Panc1 (cell line): ENCODE measurements around the gene CFLAR. TPM values are rescaled to one million over a fixed set of nuclear protein-coding genes. Genes with fewer than 3 reads are reported as not detected.

Source experiments
- ATAC-seq: fragments of 200-7000 bp; cut with Tn5 transposase; 2 replicates; pipeline ENCODE4 v1.9.1; 2020; ENCODE audit warnings: mild to moderate bottlenecking, moderate library complexity
- BruUV-seq: library from RNA; stranded (reverse); fragments of 400-500 nt; replicated peaks from 2 replicates; lab custom pipeline; 2021; lab: Mats Ljungman, UMichigan
- CTCF ChIA-PET: fragments of 300-600 bp; sonication (Branson Sonifier 250); formaldehyde crosslinking; loops from one replicate; lab custom pipeline; 2022; ENCODE audit warnings: antibody characterized with exemption; lab: Charles Lee
- POLR2A ChIA-PET: fragments of 300-600 bp; sonication (Branson Sonifier 250); formaldehyde crosslinking; loops from one replicate; lab custom pipeline; 2022; ENCODE audit warnings: antibody characterized with exemption; lab: Charles Lee
- DNase-seq: peaks from one replicate; pipeline ENCODE4 v3.0.0-alpha.2; 2010; ENCODE audit warnings: low read depth, low spot score
- H3K27ac ChIP-seq: 2 replicates; pipeline ENCODE4 v1.5.1; 2011; ENCODE audit warnings: mild to moderate bottlenecking, low read length, inconsistent platforms
- H3K27me3 ChIP-seq: fragments of 200-500 bp; sonication (Bioruptor generic); 2 replicates; pipeline ENCODE4 v1.6.0; 2014; ENCODE audit warnings: low read length, inconsistent platforms; ENCODE audit not compliant: control insufficient read depth, insufficient read depth
- H3K36me3 ChIP-seq: fragments of 200-500 bp; sonication (Bioruptor generic); 2 replicates; pipeline ENCODE4 v1.5.1; 2014; ENCODE audit warnings: inconsistent platforms, mild to moderate bottlenecking, low read length, moderate library complexity; ENCODE audit not compliant: control insufficient read depth, insufficient read depth
- H3K4me1 ChIP-seq: 2 replicates; pipeline ENCODE4 v1.5.1; 2011; ENCODE audit warnings: inconsistent platforms, mild to moderate bottlenecking, low read length, moderate library complexity; ENCODE audit not compliant: control insufficient read depth, insufficient read depth
- H3K4me3 ChIP-seq, 2 experiments: 2 replicates each; pipeline ENCODE4 v1.5.1; 2011 to 2012; ENCODE audit warnings: low read depth in 2 of 2, low read length in 2 of 2, mild to moderate bottlenecking in 2 of 2, inconsistent platforms in 1 of 2, moderate library complexity in 1 of 2
- H3K9me3 ChIP-seq: fragments of 200-500 bp; sonication (Bioruptor generic); 2 replicates; pipeline ENCODE4 v1.5.1; 2014; ENCODE audit warnings: low read depth, mild to moderate bottlenecking, inconsistent platforms, low read length, moderate library complexity; ENCODE audit not compliant: control insufficient read depth, insufficient read depth
- CTCF ChIP-seq: fragments of 450-650 bp; IDR thresholded peaks from 2 replicates; pipeline ENCODE4 v1.5.1; 2017; ENCODE audit warnings: mild to moderate bottlenecking
- POLR2AphosphoS5 ChIP-seq: IDR thresholded peaks from 2 replicates; pipeline ENCODE4 v1.6.1; 2012; ENCODE audit warnings: mild to moderate bottlenecking, low read depth, low read length, moderate library complexity
- REST ChIP-seq, 2 experiments: IDR thresholded peaks; 2 replicates each; pipeline ENCODE4 v1.6.1; 2011 to 2012; ENCODE audit warnings: low read depth in 2 of 2, control low read depth in 1 of 2, low read length in 1 of 2, mild to moderate bottlenecking in 1 of 2, moderate library complexity in 1 of 2; ENCODE audit not compliant: insufficient read depth in 1 of 2
- SIN3A ChIP-seq: IDR thresholded peaks from 2 replicates; pipeline ENCODE4 v1.6.1; 2012; ENCODE audit warnings: low read depth, mild to moderate bottlenecking, low read length, moderate library complexity, borderline replicate concordance; ENCODE audit not compliant: insufficient read depth
- TCF7L2 ChIP-seq: IDR thresholded peaks from 2 replicates; pipeline ENCODE4 v1.6.1; 2011; ENCODE audit warnings: mild to moderate bottlenecking, low read depth, low read length, inconsistent platforms
- in situ Hi-C: cut with HindIII; loops from 2 replicates; pipeline ENCODE4 v1.10.0; 2016; ENCODE audit warnings: low sequenced_read_pairs, low pct_unique_long_range_greater_than_20kb
- intact Hi-C: fragments of 100-400 bp; cut with micrococcal nuclease; formaldehyde crosslinking; loops from one replicate; pipeline ENCODE4 v1.10.0; 2022; ENCODE audit not compliant: unreplicated experiment
- total RNA-seq: library from RNA; stranded (reverse); gene quantifications from one replicate; pipeline ENCODE4 v1.2.1, GENCODE V29; 2021; ENCODE audit not compliant: unreplicated experiment

The CFLAR gene
- total RNA-seq, 1 experiment from 2014 or later, result 46.3 TPM

- TF ChIP-seq POLR2AphosphoS5 (no peak), CTCF (no peak), REST (IDR thresholded peaks at IDR 0.05; ENCODE audit: insufficient read depth in 1 of 2, low read depth in 2 of 2, low read length in 1 of 2) (no peak), TCF7L2 (no peak), SIN3A (no peak)
- Histone ChIP-seq H3K9me3 (no peaks in the 10 kb centered on the region), H3K4me3 (no peak overlapping the region), H3K27ac (no peak overlapping the region), H3K4me1 (no peaks in the 10 kb centered on the region), H3K36me3 (no peaks in the 10 kb centered on the region), H3K27me3 (no peaks in the 10 kb centered on the region)
- no TSS peak for BruUV-seq
- DNase-seq (no peak), ATAC-seq (no peak)
- intact Hi-C loops (no loop called here), in situ Hi-C loops (no loop called here)
- CTCF ChIA-PET, result no interaction called here
- POLR2A ChIA-PET, result no interaction called here
These were observed 84.4 kb downstream of the CFLAR start for GRCh38 chr2:201200345-201200744.

- Histone ChIP-seq H3K27me3 (no peaks in the 10 kb centered on the region), H3K9me3 (no peaks in the 10 kb centered on the region), H3K4me3 (no peak overlapping the region), H3K4me1 (no peaks in the 10 kb centered on the region), H3K27ac (no peak overlapping the region), H3K36me3 (no peaks in the 10 kb centered on the region)
- ATAC-seq (no peak), DNase-seq (no peak)
- ChIA-PET CTCF (no interaction called here), POLR2A (no interaction called here)
- no TSS peak for BruUV-seq
- no peak for TF ChIP-seq SIN3A
- TF ChIP-seq POLR2AphosphoS5, result no peak
- no peak for TF ChIP-seq REST (IDR thresholded peaks at IDR 0.05; ENCODE audit: insufficient read depth in 1 of 2, low read depth in 2 of 2, low read length in 1 of 2)
- TF ChIP-seq CTCF, result no peak
- no peak for TF ChIP-seq TCF7L2
- in situ Hi-C loops (no loop called here), intact Hi-C loops (no loop called here)
These were observed 85.4 kb downstream of the CFLAR start for GRCh38 chr2:201201371-201201770.
